HEK293 (cell line): ENCODE results near the gene UBE2F.

ENCODE experiments used
- CTCF ChIA-PET: fragments of 350-600 bp; formaldehyde crosslinking; extraction: SDS; loops from one replicate; lab custom pipeline; 2021; ENCODE audit warnings: antibody characterized with exemption; lab: Yijun Ruan, JAX
- POLR2A ChIA-PET: fragments of 300-600 bp; formaldehyde crosslinking; extraction: SDS; loops from one replicate; lab custom pipeline; 2020; ENCODE audit warnings: antibody characterized with exemption, inconsistent platforms; lab: Yijun Ruan, JAX
- H3K27ac ChIP-seq: fragments of 200-500 bp; sonication (Bioruptor generic); 2 replicates; pipeline ENCODE4 v1.5.1; 2014; ENCODE audit warnings: low read depth, low read length, control low read depth, inconsistent platforms; ENCODE audit errors: extremely low read depth
- H3K36me3 ChIP-seq, 2 experiments: fragments of 200-500 bp in 1 of 2; sonication (Bioruptor generic) in 1 of 2; 1 replicate in 1 of 2; 2 replicates in 1 of 2; pipeline ENCODE4 v1.5.1; 2014 to 2017; ENCODE audit warnings: inconsistent platforms in 2 of 2, low read length in 2 of 2; ENCODE audit not compliant: control insufficient read depth in 2 of 2, insufficient read depth in 1 of 2
- H3K4me1 ChIP-seq: fragments of 200-500 bp; sonication (Bioruptor generic); 2 replicates; pipeline ENCODE4 v1.5.1; 2014; ENCODE audit warnings: mild to moderate bottlenecking, low read length, inconsistent platforms; ENCODE audit not compliant: control insufficient read depth, insufficient read depth
- H3K4me3 ChIP-seq: 2 replicates; pipeline ENCODE4 v1.5.1; 2011; ENCODE audit warnings: low read depth, mild to moderate bottlenecking, control low read depth, low read length, moderate library complexity
- H3K9me3 ChIP-seq: fragments of 200-500 bp; sonication (Bioruptor generic); 2 replicates; pipeline ENCODE4 v1.5.1; 2014; ENCODE audit warnings: low read depth, low read length, inconsistent platforms; ENCODE audit not compliant: control insufficient read depth, insufficient read depth
- ATF2 ChIP-seq: fragments of 450-650 bp; formaldehyde crosslinking; IDR thresholded peaks from 2 replicates; pipeline ENCODE4 v1.5.1; 2016; ENCODE audit warnings: missing biosample characterization, missing genetic modification characterization, low read depth
- GLI4 ChIP-seq: fragments of 450-650 bp; formaldehyde crosslinking; IDR thresholded peaks from 2 replicates; pipeline ENCODE4 v1.5.1; 2016; ENCODE audit warnings: missing biosample characterization, missing genetic modification characterization
- KLF1 ChIP-seq: fragments of 450-650 bp; formaldehyde crosslinking; IDR thresholded peaks from 2 replicates; pipeline ENCODE4 v1.5.1; 2016; ENCODE audit warnings: missing biosample characterization, missing genetic modification characterization
- PRDM2 ChIP-seq: fragments of 450-650 bp; formaldehyde crosslinking; IDR thresholded peaks from 2 replicates; pipeline ENCODE4 v1.5.1; 2016; ENCODE audit warnings: missing biosample characterization, missing genetic modification characterization, borderline replicate concordance
- SALL2 ChIP-seq: fragments of 450-650 bp; formaldehyde crosslinking; IDR thresholded peaks from 2 replicates; pipeline ENCODE4 v1.5.0; 2017; ENCODE audit warnings: missing biosample characterization, mild to moderate bottlenecking, missing genetic modification characterization, borderline replicate concordance
- YY1 ChIP-seq: fragments of 450-650 bp; formaldehyde crosslinking; IDR thresholded peaks from 2 replicates; pipeline ENCODE4 v1.5.1; 2018; ENCODE audit warnings: missing biosample characterization, missing genetic modification characterization
- ZFP37 ChIP-seq: fragments of 450-650 bp; formaldehyde crosslinking; IDR thresholded peaks from 2 replicates; pipeline ENCODE4 v1.5.1; 2016; ENCODE audit warnings: missing biosample characterization, missing genetic modification characterization
- ZNF10 ChIP-seq: fragments of 450-650 bp; formaldehyde crosslinking; IDR thresholded peaks from 2 replicates; pipeline ENCODE4 v1.5.1; 2017; ENCODE audit warnings: missing biosample characterization, missing genetic modification characterization
- ZNF121 ChIP-seq: fragments of 450-650 bp; formaldehyde crosslinking; IDR thresholded peaks from 2 replicates; pipeline ENCODE4 v1.5.1; 2016; ENCODE audit warnings: missing biosample characterization, missing genetic modification characterization
- ZNF132 ChIP-seq: fragments of 450-650 bp; formaldehyde crosslinking; IDR thresholded peaks from 2 replicates; pipeline ENCODE4 v1.5.1; 2017; ENCODE audit warnings: missing biosample characterization, missing genetic modification characterization, borderline replicate concordance
- ZNF202 ChIP-seq: fragments of 450-650 bp; formaldehyde crosslinking; IDR thresholded peaks from 2 replicates; pipeline ENCODE4 v1.5.1; 2016; ENCODE audit warnings: missing biosample characterization, missing genetic modification characterization, borderline replicate concordance
- ZNF449 ChIP-seq: fragments of 450-650 bp; formaldehyde crosslinking; IDR thresholded peaks from 2 replicates; pipeline ENCODE4 v1.5.1; 2017; ENCODE audit warnings: missing biosample characterization, mild to moderate bottlenecking, missing genetic modification characterization, moderate library complexity
- ZNF548 ChIP-seq: fragments of 450-650 bp; formaldehyde crosslinking; IDR thresholded peaks from 2 replicates; pipeline ENCODE4 v1.5.1; 2016; ENCODE audit warnings: missing biosample characterization, missing genetic modification characterization
- ZNF664 ChIP-seq: fragments of 450-650 bp; formaldehyde crosslinking; IDR thresholded peaks from 2 replicates; pipeline ENCODE4 v1.5.1; 2016; ENCODE audit warnings: missing biosample characterization, missing genetic modification characterization
- ZNF747 ChIP-seq: fragments of 450-650 bp; formaldehyde crosslinking; IDR thresholded peaks from 2 replicates; pipeline ENCODE4 v1.5.1; 2016; ENCODE audit warnings: missing biosample characterization, missing genetic modification characterization
- ZNF791 ChIP-seq: fragments of 450-650 bp; formaldehyde crosslinking; IDR thresholded peaks from 2 replicates; pipeline ENCODE4 v1.5.1; 2016; ENCODE audit warnings: missing biosample characterization, missing genetic modification characterization
- ZNF830 ChIP-seq: fragments of 450-650 bp; IDR thresholded peaks from 2 replicates; pipeline ENCODE4 v1.5.0; 2018; ENCODE audit warnings: missing biosample characterization, missing genetic modification characterization, low read depth, mild to moderate bottlenecking, moderate library complexity

The UBE2F gene

GRCh38 chr2:238083919-238084318, 117.1 kb downstream of the UBE2F start:
- Histone ChIP-seq H3K4me1 (no peaks in the 10 kb centered on the region), H3K9me3 (no peaks in the 10 kb centered on the region), H3K4me3 (no peak overlapping the region), H3K36me3 (peaks cover 13 to 60% of the 10 kb centered on the region in 2 experiments), H3K27ac (no peak overlapping the region)
- CTCF ChIA-PET, result no interaction called here
- POLR2A ChIA-PET, result no interaction called here
- TF ChIP-seq ZNF664 (tag by site-specific recombination), result no peak
- no peak for TF ChIP-seq ZNF121 (tag by site-specific recombination)
- TF ChIP-seq PRDM2 (tag by site-specific recombination), result no peak
- TF ChIP-seq ZNF747 (tag by site-specific recombination), result no peak
- no peak for TF ChIP-seq ZNF548 (tag by site-specific recombination)
- no peak for TF ChIP-seq ZNF132 (tag by site-specific recombination)
- no peak for TF ChIP-seq ZNF830 (tag by site-specific recombination)

GRCh38 chr2:238084761-238085160, 117.9 kb downstream of the UBE2F start:
- H3K4me1 ChIP-seq, result no peaks in the 10 kb centered on the region
- no peak overlapping the region for H3K27ac ChIP-seq
- no peak for TF ChIP-seq ZNF10 (tag by site-specific recombination)
- no peak for TF ChIP-seq SALL2 (tag by site-specific recombination)
- TF ChIP-seq ZFP37, result no peak
- no peak for TF ChIP-seq ZNF791
- no peak for TF ChIP-seq ATF2 (tag by site-specific recombination)
- TF ChIP-seq GLI4 (tag by site-specific recombination), result no peak
- no peak for TF ChIP-seq ZNF202 (tag by site-specific recombination)
- TF ChIP-seq ZNF449 (tag by site-specific recombination), result no peak
- no peak for TF ChIP-seq KLF1 (tag by site-specific recombination)
- no peak for TF ChIP-seq YY1 (tag by site-specific recombination)
- POLR2A ChIA-PET, result no interaction called here
- peaks cover 13 to 52% of the 10 kb centered on the region in 2 experiments for H3K36me3 ChIP-seq
- no peak overlapping the region for H3K4me3 ChIP-seq
- H3K9me3 ChIP-seq, result no peaks in the 10 kb centered on the region
- CTCF ChIA-PET, result no interaction called here
